Stimulated activated CD8-positive, alpha-beta memory T cell treated with anti-CD3 and anti-CD28 coated beads, Interleukin-15, amount 100 ng/mL, for 24 hours (primary cell): Measurements from ENCODE around the gene SMAP1.
"Not testable (repeated sequence)": the region's sequence is repeated elsewhere in the genome, so short reads cannot be mapped to it uniquely, and the experiment has no call there.

Experiments
- DNase-seq: peaks from one replicate; pipeline ENCODE4 v3.0.0-alpha.2; 2020; ENCODE audit warnings: low read depth

Gene SMAP1

GRCh38 chr6:70742462-70742861, 74.8 kb downstream of the SMAP1 start:
- not testable (repeated sequence) for DNase-seq

- DNase-seq = no peak
These were observed 86.2 kb downstream of the SMAP1 start for GRCh38 chr6:70753870-70754380.

- no peak for DNase-seq
These were observed 91.2 kb downstream of the SMAP1 start for GRCh38 chr6:70758883-70759282.

- DNase-seq = no peak
These were observed 96.2 kb downstream of the SMAP1 start for GRCh38 chr6:70763754-70764510.

GRCh38 chr6:70764706-70765105, 97.0 kb downstream of the SMAP1 start:
- DNase-seq = no peak

- not testable (repeated sequence) for DNase-seq
These were observed 103.7 kb downstream of the SMAP1 start for GRCh38 chr6:70771351-70771750.

- DNase-seq = no peak
These were observed 112.3 kb downstream of the SMAP1 start for GRCh38 chr6:70779934-70780333.

GRCh38 chr6:70790483-70791224, 123.0 kb downstream of the SMAP1 start:
- DNase-seq = no peak

GRCh38 chr6:70797625-70798024, 129.9 kb downstream of the SMAP1 start:
- no peak for DNase-seq

GRCh38 chr6:70806086-70806485, 138.4 kb downstream of the SMAP1 start:
- no peak for DNase-seq

- no peak for DNase-seq
These were observed 144.1 kb downstream of the SMAP1 start for GRCh38 chr6:70811788-70812187.

- DNase-seq = no peak
These were observed 146.2 kb downstream of the SMAP1 start for GRCh38 chr6:70813885-70814284.

GRCh38 chr6:70819646-70820045, 152.0 kb downstream of the SMAP1 start:
- no peak for DNase-seq

GRCh38 chr6:70820778-70821177, 153.1 kb downstream of the SMAP1 start:
- DNase-seq = no peak

- DNase-seq = no peak
These were observed 154.1 kb downstream of the SMAP1 start for GRCh38 chr6:70821751-70822150.

- DNase-seq = no peak
These were observed 156.0 kb downstream of the SMAP1 start for GRCh38 chr6:70823651-70824050.

- DNase-seq = no peak
These were observed 163.7 kb downstream of the SMAP1 start for GRCh38 chr6:70831427-70831826.

GRCh38 chr6:70834520-70834919, 166.8 kb downstream of the SMAP1 start:
- no peak for DNase-seq

GRCh38 chr6:70838907-70839285, 171.2 kb downstream of the SMAP1 start:
- DNase-seq = no peak

- DNase-seq = no peak
These were observed 171.9 kb downstream of the SMAP1 start for GRCh38 chr6:70839286-70840266.

GRCh38 chr6:70841112-70841511, 173.4 kb downstream of the SMAP1 start:
- no peak for DNase-seq

- no peak for DNase-seq
These were observed 174.9 kb downstream of the SMAP1 start for GRCh38 chr6:70842541-70842940.
